ENCODE measurements around the gene POLE.

Gene POLE

DNA sequence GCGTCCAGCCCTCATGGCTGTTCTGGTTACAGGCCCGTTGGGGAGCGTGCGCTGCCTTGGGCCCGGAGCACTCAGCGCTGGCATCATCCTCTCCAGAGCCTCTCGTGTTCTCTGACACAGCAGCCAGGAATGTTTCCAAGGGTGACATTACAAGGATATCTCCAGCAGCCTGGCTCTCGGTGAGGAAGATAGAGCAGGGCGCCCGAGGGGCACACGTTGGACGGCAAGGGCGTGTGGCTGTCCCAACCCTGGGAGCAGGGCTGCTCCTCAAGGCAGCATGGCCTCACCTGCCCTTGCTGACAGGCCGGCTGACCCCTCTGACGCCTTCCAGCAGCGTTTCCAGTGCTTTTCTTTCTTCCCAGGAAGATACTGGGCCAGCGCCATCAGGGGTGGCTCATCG is 91.1 kb downstream of the POLE start:
- no peak for DNase-seq (ENCODE audit: low read depth in 2 of 2)

DNA sequence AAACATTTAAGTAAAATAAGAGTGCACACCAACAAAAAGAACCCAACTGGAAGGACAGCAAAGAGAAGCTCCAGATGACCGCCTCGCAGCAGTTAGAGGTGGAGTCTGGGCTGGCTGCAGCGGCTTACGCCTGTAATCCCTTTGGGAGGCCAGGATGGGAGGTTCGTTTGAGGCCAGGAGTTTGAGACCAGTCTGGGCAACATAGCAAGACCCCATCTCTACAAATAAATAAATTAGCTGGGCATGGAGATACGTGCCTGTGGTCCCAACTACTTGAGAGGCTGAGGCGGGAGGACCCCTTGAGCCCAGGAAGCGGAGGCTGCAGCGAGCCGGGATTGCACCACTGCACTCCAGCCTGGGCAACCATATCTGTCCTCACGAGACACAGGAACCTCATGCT is 92.0 kb downstream of the POLE start:
- DNase-seq (ENCODE audit: low read depth in 2 of 2), result no peak

DNA sequence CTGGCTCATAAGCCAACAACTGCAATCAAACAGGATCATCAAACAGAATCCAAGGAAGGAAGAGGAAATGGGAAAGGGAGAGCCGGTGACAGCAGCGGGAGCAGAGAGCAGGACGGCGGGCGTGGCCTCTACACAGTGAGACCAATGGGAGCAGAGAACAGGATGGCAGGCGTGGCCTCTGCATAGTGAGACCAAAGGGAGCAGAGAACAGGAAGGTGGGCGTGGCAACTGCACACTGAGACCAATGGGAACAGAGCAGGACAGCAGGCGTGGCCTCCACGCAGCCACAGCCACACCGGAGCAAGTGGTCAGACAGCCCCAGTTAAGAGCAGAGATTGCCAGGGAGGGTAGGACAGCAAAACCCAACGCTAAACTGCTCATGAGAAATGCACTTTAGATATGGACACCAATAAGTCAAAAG is 93.2 kb downstream of the POLE start:
- DNase-seq (ENCODE audit: low read depth in 2 of 2), result no peak

DNA sequence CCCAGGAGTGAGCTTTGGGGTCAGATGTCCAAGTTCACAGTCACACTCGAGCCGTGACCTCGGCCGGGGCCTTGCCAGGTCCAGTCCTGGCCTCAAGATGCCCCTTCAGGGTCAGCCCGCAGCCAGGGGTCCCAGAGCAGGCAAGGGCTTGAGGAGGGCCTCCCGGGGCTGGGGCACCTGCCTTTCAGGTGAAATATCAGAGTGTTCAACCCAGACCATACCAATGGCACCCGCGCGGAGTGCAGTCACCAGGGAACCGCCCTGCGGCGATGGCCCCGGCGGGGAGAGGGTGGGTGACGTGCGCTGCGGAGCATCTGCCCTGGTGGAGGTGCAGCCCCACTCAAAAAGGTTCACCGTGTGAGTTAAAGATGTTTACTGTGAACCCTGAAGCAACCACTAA is 93.6 kb downstream of the POLE start:
- no peak for DNase-seq (ENCODE audit: low read depth in 2 of 2)

DNA sequence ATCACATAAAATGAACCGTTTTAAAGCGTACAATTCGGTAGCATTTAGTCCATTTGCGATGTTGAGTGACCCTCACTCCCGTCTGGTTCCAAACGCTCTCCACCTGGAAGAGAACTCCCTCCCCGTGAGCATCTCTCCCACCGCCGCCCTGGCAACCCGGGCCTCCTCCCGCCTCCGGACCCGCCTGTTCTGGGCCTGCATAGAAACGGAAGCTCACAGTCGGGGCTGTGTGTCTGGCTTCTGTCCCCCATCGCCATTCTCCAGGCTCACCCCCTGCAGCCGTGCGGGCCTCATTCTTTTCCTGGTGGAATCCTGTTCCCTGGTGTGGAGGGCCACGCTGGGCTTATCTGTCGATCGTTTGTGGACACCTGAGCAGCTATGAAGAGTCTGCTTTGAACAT is 94.1 kb downstream of the POLE start:
- no peak for DNase-seq (ENCODE audit: low read depth in 2 of 2)

DNA sequence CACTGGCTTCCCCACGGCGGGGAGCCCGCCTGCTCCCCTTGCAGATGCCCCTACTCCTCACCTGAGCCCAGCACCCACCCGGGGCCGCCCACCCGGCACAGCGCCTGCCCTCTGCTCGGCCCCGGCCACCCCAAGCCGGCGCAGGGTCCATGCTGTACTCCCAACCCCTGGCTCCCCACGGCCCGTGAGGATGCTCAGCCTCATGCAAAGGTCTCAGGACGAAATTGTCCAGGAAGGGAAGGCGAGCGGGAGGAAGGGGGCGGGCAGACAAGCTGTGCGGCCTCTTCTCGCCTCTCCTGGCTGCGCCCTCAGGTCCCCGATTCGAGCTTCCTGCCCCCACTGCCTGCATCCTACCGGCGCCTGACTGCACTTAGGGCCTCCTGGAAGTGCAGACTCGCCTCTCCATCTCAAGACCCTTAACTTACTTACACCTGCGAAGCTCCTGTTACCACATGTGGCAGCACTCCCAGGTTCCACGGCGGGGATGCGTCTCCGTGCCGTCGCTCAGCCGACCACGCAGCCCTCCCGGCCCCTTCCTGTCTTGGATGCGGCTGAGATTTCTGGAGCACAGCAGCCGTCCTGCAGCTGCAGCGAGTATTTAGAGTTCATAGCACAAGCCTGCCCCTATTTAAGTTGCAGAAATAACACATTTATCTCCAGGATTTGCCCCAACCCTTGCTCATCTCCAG is 94.7 kb downstream of the POLE start:
- no peak for DNase-seq (ENCODE audit: low read depth in 2 of 2)

DNA sequence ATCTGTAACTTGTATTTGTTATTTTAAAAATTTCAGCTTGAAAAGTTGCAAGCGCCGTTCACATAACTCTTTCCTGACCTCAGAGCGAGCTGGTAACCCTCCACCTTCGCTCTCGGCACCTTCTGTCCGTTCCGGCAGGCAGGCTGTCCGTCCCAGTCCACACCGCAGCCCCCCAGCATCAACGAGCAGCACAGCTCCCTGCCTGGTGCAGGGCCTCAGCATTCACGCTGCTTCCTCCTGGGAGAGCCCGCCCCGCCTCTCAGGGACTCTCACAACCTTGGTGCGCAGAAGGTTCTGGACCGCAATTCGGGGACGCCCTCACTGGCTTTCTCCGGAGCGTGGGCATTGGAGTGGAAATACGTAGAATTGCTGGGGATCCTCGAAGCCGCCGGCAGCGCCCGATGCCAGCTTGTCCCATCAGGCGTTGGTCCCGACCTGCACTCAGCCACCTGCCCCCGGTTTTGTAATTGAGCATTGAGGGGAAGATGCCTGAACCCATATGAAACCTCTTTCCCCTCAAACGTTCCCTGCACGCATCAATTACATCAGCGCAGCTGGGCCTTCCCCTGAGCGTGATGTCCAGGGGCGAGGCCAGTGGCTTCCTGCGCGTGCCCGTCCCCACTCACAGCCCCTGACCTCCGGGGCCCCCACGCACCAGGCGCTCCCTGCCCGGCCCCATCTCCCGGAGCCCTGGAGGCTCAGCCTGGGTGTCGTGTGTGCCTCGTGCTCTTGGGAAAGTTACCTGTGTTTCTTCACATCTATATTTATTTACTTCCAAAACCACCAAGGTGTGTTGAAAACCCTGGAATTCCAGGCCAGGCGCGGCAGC is 95.8 kb downstream of the POLE start:
- DNase-seq (ENCODE audit: low read depth in 2 of 2), result no peak

DNA sequence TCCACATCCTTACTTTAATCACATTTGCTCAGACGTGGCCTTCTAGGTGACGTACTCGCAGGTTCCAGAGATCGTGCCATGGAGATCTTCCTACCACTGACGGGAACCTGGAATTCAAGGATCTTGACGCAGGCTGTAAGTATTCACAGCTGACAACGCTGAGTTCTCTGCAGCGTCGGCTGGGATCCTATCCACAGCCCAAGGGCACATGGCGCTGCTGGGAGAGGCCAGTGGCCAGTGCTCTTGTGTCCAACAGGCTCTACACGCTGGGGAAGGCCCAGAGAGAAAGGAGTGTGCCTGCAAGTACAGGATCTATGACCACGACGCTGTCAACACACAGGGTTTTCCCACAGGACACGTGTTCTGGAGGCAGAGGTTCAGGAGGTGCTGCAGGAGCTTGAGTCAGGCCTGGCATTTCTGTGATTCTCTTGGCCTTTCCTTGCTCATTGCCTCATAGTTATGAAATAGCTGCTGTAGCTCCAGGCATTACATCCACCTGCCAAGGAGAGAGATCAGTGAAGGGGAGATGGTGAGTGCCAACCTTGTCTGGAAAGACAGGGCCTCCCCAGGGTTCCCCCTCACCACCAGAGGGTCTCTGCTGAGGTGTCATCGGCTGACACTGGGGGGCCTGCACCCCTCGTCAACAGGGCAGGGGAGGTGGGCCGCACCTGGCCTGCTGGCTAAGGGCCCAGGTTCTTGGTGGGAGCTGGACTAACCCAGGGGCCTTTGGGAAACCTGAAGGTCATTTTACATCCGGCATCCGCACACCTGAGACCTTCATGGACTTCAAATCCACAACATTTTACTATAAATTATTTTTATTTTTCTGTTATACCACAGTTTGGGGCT is 98.1 kb downstream of the POLE start:
- DNase-seq (ENCODE audit: low read depth in 2 of 2), result no peak

DNA sequence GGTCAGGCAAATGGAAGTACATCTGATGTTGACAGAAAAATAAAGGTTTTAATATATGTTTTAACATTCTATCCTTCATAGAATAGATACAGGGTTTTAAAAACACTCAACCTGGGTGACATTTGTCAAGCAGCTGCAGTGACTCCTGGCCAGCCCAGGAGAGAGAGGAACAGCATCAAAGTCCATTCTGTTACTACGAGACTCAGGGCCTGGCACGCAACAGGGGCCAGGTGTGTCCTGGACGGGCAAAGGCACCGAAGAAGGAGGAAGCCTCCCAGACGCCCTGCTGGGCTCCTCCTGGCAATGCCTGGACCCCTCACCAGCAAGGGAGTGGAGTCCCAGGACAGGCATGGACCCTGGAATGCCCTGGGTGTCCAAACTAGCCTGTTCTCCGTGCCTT is 98.8 kb downstream of the POLE start:
- DNase-seq (ENCODE audit: low read depth in 2 of 2), result no peak

DNA sequence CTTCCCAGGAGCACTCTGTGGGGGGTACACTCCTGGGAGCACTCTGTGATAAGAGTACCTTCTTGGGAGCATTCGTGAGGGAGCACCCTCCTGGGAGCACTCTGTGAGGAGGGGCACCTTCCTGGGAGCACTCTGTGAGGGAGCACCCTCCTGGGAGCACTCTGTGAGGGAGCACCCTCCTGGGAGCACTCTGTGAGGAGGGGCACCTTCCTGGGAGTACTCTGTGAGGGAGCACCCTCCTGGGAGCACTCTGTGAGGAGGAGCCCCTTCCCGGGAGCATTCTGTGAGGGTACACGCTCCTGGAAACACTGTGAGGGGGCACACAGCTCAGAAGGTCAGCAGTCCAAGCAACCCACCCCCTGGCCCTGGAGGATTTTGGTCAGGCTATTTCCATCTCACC is 99.4 kb downstream of the POLE start:
- no peak for DNase-seq (ENCODE audit: low read depth in 2 of 2)

DNA sequence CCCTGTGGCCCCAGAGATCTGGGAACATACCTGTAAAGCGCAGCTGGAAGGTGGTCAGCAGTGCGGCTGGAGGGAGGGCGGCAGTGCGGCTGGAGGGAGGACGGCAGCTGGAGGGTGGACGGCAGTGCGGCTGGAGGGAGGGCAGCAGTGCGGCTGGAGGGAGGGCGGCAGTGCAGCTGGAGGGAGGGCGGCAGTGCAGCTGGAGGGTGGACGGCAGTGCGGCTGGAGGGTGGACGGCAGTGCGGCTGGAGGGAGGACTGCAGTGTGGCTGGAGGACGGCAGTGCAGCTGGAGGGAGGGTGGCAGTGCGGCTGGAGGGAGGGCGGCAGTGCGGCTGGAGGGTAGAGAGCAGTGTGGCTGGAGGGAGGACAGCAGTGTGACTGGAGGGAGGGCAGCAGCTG is 100.2 kb downstream of the POLE start:
- DNase-seq (ENCODE audit: low read depth in 2 of 2), result no peak

DNA sequence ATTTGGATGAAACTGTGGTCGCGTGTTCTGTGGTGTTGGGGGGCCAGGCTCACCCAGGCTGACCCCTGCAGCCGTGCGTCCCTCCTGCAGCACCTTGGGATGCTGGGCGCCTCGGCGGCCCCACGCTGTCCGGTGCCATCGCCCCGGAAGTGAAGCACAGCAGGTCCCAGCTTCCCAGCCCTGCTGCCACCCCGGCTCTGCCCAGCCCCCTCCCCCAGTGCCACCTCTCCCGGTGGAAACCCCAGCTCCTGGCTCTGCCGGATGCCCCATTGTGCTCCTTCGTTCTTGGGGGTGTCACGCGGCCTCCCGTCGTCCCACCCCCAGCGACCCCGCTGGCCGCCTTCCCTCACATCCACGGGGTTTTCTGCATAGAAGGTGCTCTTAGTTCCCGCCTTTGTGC is 102.0 kb downstream of the POLE start:
- no peak for DNase-seq (ENCODE audit: low read depth in 2 of 2)

DNA sequence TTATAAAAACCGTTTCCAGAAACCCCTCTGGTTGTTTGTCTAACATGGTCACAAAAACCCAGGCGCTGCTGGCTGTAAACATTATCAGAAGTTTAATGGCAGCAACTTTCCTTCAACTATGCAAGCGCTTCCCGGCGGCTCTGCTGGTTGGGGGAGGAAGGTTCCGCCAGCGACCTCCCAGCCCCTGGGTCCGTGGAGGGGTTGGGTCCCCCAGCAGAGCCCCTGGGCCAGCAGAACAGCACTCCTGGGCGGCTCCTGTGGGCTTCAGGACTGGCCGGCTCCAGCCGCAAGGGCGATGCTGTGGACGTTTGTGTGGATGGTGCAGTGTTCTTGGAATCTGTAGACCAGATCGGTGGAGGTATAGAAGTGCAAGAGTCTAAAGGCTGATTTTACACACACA is 102.7 kb downstream of the POLE start:
- no peak for DNase-seq (ENCODE audit: low read depth in 2 of 2)

DNA sequence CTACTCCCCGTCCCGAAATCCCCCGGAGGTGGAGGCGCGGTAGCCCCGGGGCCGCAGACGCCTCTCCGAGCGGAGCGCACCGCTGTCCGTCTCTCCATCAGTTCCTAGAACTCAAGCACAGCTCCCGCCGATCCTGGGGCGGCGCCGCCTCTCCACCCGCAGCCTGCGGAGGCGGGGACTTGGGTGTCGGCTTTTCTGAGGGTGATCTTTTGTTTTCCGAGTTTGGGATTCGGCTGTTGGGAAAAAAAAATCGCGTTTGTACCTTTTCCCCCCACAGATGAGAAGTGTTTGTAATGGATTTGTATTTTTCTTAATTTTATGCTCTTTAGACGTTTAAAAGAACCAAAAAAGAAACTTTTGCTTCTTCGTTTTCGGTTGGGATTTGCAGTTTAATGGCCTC is 103.4 kb downstream of the POLE start:
- no peak for DNase-seq (ENCODE audit: low read depth in 2 of 2)

DNA sequence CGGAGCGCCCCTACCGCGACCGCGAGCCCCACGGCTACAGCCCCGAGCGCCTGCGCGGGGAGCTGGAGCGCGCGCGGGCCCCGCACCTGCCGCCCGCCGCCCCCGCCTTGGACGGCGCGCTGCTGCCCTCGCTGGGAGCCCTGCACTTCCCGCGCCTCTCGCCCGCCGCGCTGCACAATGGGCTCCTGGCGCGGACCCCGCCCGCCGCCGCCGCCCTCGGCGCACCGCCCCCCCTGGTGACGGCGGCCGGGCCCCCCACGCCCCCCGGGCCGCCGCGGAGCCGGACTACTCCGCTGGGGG is 103.8 kb downstream of the POLE start:
- no peak for DNase-seq (ENCODE audit: low read depth in 2 of 2)

DNA sequence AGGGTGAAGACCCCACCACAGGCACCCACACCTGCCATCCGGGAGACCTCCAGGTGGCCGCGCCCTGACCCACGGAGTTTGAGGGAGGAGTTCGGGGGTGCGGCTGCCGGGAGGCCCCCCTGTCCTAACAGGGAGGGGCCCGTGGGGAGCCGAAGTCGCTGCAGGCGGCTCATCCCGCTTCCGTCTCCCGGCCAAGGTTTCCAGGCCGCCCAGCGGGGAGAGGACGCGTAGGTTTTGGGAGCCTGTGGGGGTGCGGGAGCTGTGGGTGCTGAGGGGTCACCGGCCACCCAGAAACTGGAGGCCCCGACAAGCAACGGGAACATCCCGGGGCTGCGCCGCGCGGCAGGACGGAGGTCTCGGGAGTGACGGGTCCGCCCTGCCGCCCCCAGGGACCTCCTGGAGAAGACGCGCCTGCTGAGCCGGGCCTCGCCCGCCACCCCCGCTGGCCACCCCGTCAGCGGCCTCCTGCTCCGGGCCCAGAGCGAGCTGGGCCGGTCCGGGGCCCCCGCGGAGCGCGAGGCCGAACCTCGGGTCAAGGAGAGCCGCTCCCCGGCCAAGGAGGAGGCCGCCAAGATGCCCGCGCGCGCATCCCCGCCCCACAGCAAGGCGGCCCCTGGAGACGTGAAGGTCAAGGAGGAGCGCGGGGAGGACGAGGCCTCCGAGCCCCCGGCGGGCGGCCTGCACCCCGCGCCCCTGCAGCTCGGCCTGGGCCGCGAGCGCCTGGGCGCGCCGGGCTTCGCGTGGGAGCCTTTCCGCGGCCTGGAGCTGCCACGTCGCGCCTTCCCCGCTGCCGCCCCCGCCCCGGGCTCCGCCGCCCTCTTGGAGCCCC is 104.3 kb downstream of the POLE start:
- no peak for DNase-seq (ENCODE audit: low read depth in 2 of 2)

DNA sequence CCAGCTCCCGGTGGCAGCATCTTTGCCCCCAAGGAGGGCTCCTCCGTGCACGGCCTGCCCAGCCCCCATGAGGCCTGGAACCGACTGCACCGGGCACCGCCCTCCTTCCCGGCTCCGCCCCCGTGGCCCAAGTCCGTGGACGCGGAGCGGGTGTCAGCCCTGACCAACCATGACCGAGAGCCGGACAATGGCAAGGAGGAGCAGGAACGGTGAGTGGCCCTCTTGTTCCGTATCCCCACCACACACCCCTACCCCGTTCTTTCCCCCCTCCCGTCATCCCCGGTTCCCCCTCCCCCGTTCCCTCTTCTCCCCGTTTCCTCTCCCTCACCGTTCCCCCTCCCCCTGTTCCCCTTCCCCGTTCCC is 105.1 kb downstream of the POLE start:
- DNase-seq (ENCODE audit: low read depth in 2 of 2), result no peak

DNA sequence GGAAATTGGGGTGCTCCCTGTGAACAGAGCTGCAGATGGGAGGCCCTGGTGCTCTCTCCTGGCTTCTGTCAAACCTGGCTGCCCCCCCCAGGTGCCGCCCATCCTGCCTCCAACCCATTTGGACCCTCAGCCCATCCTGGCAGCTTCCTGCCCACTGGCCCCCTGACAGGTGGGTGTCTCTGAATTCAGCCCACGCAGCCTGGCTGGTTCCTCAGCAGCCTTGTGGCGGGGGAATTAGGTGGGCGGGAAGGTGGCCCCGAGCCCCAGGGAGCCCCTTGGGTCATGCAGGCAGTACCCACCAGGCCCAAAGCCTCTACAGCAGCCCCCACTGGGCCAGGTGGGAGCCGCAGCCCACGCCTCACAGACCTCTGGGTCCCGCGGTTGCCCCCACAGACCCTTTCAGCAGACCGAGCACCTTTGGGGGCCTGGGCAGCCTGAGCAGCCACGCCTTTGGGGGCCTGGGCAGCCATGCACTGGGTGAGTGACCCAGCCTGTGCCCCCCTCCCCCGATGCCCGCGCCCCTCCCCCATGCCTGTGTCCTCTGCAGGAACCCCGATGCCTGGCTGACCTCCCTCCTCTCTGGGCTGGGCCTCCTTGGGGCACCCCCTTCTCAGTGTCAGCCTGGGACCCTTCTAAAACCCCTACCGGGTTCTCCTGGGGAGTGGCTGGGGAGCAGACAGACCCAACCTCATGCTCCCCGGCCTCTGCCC is 105.6 kb downstream of the POLE start:
- no peak for DNase-seq (ENCODE audit: low read depth in 2 of 2)

DNA sequence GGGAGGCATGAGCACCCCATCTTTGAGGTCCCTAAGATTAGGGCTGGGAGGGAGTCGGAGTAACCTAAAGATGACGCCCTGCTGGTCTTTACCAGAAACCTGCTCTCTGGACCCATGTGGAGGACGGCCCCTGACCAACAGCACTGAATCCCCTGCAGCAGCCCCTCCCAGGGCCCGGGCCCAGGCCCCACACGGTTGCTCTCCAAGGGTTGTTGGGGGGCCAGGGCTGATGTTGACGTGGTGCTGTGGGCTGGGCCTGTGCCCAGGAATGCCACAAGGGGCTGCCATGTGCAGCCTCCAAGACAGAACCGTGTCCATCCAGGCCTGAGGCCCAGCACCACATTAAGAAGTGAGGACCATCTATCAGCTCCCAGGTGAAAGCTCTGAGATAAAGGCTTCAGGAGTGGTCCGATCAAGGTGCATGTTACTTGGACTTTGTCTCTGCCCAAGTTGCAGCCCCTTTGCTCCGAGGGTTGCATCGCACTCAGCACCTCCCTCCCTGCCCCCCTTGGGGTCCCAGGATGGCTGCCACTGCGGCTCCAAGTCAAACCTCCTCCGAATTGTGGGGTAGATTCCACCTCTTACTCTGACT is 106.3 kb downstream of the POLE start:
- DNase-seq (ENCODE audit: low read depth in 2 of 2), result no peak

DNA sequence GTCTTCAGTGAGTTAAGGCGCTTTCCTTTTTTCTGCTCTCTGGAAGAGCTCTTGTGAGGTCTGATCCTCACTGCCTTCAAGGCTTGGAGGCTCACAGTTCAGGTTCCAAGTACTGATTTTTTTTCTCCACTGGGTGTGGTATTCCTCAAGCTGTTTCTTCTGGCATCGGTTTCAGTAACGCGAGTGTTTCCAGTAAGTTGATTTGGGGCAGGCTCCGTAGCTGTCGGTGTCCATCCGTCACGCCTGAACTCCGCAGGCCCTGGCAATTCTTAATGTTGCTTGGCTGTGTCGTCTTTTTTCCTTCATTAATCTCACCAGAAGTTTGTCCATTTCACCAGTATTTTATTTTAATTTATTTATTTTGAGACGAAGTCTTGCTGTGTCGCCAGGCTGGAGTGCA is 107.4 kb downstream of the POLE start:
- no peak for DNase-seq (ENCODE audit: low read depth in 2 of 2)

DNA sequence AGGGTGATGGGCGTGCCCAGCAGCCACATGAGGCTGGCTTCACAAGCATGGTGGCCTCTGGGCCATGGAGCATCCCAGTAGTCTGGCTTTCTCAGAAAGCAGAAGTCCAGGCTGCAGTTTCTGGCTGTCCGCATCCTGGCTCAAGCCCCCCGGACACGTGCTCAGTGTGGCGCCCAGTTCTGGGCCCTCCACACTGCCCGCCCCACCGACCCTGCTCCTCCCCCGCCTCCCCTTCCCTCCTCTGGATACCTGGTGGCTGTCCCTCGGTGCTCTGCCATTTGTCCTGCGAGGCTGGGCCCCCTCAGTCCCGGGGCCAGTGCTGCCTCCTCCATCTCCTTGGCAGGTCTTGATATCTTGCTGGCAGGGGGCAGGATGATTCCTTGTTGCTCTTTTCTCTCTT is 108.3 kb downstream of the POLE start:
- DNase-seq (ENCODE audit: low read depth in 2 of 2), result no peak
